GM23338 (cell line): ENCODE measurements around the gene TYSND1. TPM values are rescaled to one million over a fixed set of nuclear protein-coding genes. Genes with fewer than 3 reads are reported as not detected.

Experiments
- ATAC-seq: fragments of 200-7000 bp; cut with Tn5 transposase; 3 replicates; pipeline ENCODE4 v1.9.1; 2020
- DNase-seq: peaks from one replicate; pipeline ENCODE4 v3.0.0-alpha.2; 2015; ENCODE audit warnings: low spot score
- H2AFZ ChIP-seq: fragments of 200-600 bp; sonication (generic); 2 replicates; pipeline ENCODE4 v1.8.0; 2016; ENCODE audit warnings: antibody characterized with exemption, mild to moderate bottlenecking, moderate library complexity
- H3F3A ChIP-seq: fragments of 200-600 bp; sonication (generic); replicated peaks from 2 replicates; pipeline ENCODE4 v1.8.0; 2017; ENCODE audit warnings: antibody characterized with exemption, mixed run types, low read depth
- H3K27ac ChIP-seq: fragments of 200-600 bp; sonication (generic); 2 replicates; pipeline ENCODE4 v1.6.1; 2016; ENCODE audit warnings: low read depth
- H3K27me3 ChIP-seq: fragments of 200-600 bp; sonication (generic); 2 replicates; pipeline ENCODE4 v1.8.0; 2016; ENCODE audit warnings: mild to moderate bottlenecking, mixed run types, moderate library complexity; ENCODE audit not compliant: insufficient read depth
- H3K36me3 ChIP-seq: fragments of 200-600 bp; sonication (generic); 2 replicates; pipeline ENCODE4 v1.8.0; 2016; ENCODE audit warnings: mild to moderate bottlenecking; ENCODE audit not compliant: insufficient read depth
- H3K4me1 ChIP-seq: fragments of 200-600 bp; sonication (generic); 2 replicates; pipeline ENCODE4 v1.8.0; 2016; ENCODE audit warnings: mild to moderate bottlenecking, moderate library complexity; ENCODE audit not compliant: insufficient read depth
- H3K4me2 ChIP-seq: fragments of 200-600 bp; sonication (generic); 2 replicates; pipeline ENCODE4 v1.7.1; 2017; ENCODE audit warnings: mixed run types
- H3K4me3 ChIP-seq: fragments of 200-600 bp; sonication (generic); 2 replicates; pipeline ENCODE4 v1.6.1; 2016; ENCODE audit warnings: mixed run types
- H3K79me2 ChIP-seq: fragments of 200-600 bp; sonication (generic); replicated peaks from 2 replicates; pipeline ENCODE4 v1.8.0; 2017; ENCODE audit warnings: mild to moderate bottlenecking; ENCODE audit not compliant: insufficient read depth
- H3K9me2 ChIP-seq: fragments of 200-600 bp; sonication (generic); 2 replicates; pipeline ENCODE4 v1.8.0; 2017; ENCODE audit not compliant: insufficient read depth
- H4K20me1 ChIP-seq: fragments of 200-600 bp; sonication (generic); replicated peaks from 2 replicates; pipeline ENCODE4 v1.8.0; 2017; ENCODE audit warnings: mild to moderate bottlenecking; ENCODE audit not compliant: insufficient read depth
- H3K27ac Mint-ChIP-seq: 2 replicates; pipeline ENCODE4 v1.8.0; 2020; ENCODE audit warnings: inconsistent platforms, mild to moderate bottlenecking, moderate library complexity, mixed read lengths
- H3K27me3 Mint-ChIP-seq: 3 replicates; pipeline ENCODE4 v1.8.0; 2022; ENCODE audit warnings: low read depth, mild to moderate bottlenecking, moderate library complexity, mixed read lengths, inconsistent platforms; ENCODE audit not compliant: insufficient read depth, poor library complexity
- H3K36me3 Mint-ChIP-seq: 3 replicates; pipeline ENCODE4 v1.8.0; 2021; ENCODE audit warnings: low read depth, mild to moderate bottlenecking, inconsistent platforms, moderate library complexity, mixed read lengths
- H3K4me1 Mint-ChIP-seq: 3 replicates; pipeline ENCODE4 v1.8.0; 2020; ENCODE audit warnings: mild to moderate bottlenecking, inconsistent platforms, mixed read lengths
- H3K4me3 Mint-ChIP-seq: 3 replicates; pipeline ENCODE4 v1.8.0; 2021; ENCODE audit warnings: moderate library complexity, mild to moderate bottlenecking, inconsistent platforms, mixed read lengths
- H3K9me3 Mint-ChIP-seq: 3 replicates; pipeline ENCODE4 v1.8.0; 2020; ENCODE audit warnings: moderate library complexity, mild to moderate bottlenecking, inconsistent platforms, mixed read lengths
- CREB1 ChIP-seq: fragments of 250-450 bp; sonication (Bioruptor Pico); IDR thresholded peaks from 2 replicates; pipeline ENCODE4 v1.5.0; 2020; ENCODE audit warnings: low read depth, mild to moderate bottlenecking, moderate library complexity
- ETS1 ChIP-seq: IDR thresholded peaks from 2 replicates; pipeline ENCODE4 v1.6.1; 2016; ENCODE audit warnings: antibody characterized with exemption
- JUNB ChIP-seq: IDR thresholded peaks from one replicate; pipeline ENCODE4 v1.6.1; 2016; ENCODE audit warnings: antibody characterized with exemption; ENCODE audit not compliant: unreplicated experiment
- POLR2AphosphoS5 ChIP-seq: IDR thresholded peaks from 2 replicates; pipeline ENCODE4 v1.6.1; 2016; ENCODE audit warnings: antibody characterized with exemption, low read depth
- STAT1 ChIP-seq: IDR thresholded peaks from one replicate; pipeline ENCODE4 v1.6.1; 2016; ENCODE audit warnings: antibody characterized with exemption; ENCODE audit not compliant: unreplicated experiment
- polyA plus RNA-seq: library from polyadenylated mRNA; unstranded; fragments of >200 nt; fragmentation: Nextera tagmentation; extraction: Ambion mirVana; gene quantifications from 2 replicates; pipeline ENCODE4 v1.2.1, GENCODE V29; 2016
- total RNA-seq: library from RNA; depleted of rRNA; stranded (reverse); fragments of >200 nt; shearing (Covaris generic); gene quantifications from 2 replicates; pipeline ENCODE4 v1.2.3, GENCODE V29; 2014
- TF ChIP-seq, protein P1 (sequence below): fragments of 250-450 bp; sonication (Bioruptor Pico); IDR thresholded peaks from 2 replicates; pipeline ENCODE4 v1.5.0; 2020; ENCODE audit warnings: mild to moderate bottlenecking, moderate library complexity
- TF ChIP-seq, protein P2 (sequence below), 2 experiments: fragments of 200-600 bp in 1 of 2; sonication (generic) in 1 of 2; conservative IDR thresholded peaks; 2 replicates each; pipeline versions ENCODE4 v1.5.1 to v1.6.1; 2016 to 2017; ENCODE audit warnings: antibody characterized with exemption in 2 of 2, low read depth in 2 of 2, mild to moderate bottlenecking in 2 of 2, moderate library complexity in 1 of 2

Gene TYSND1
- total and polyA plus RNA-seq, 2 experiments from 2014 or later, result 5.2 to 19.5 TPM

DNA sequence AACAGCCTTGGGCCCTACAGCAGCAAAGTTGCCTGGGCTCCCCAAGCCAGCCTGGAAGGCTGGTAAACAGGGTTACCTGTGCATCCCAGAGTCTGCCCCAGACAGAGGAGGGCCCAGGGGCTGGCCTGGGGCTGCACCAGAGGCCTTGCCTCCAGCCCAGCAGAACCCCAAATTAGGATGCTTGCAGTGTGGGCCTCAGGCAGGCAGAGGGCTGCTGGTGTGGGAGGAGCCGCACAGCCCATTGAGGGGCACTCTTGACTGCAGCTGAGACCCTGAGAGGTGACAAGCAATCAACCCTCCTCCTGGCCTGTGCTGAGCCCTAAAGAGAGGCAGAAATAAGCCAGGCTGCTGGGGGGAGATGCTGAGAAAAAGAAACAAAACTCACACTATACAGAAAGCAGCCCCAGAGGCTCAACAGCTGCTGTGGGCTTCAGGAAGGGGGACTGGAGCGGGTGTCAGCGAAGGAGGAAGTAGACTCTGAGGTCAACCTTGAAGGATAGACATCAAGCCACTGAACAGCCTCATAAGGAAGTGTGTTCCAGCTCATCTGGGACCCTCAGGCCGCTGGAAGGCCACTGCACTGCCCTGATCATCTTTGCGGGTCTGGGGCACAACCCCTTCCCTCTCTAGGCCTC, 20.5 kb downstream of the TYSND1 start:
- Histone ChIP-seq H4K20me1 (no peaks in the 10 kb centered on the region; the same call in 1 of the 2 replicates), H3K36me3 (no peaks in the 10 kb centered on the region), H3K4me2 (no peak overlapping the region), H3K27ac (no peak overlapping the region), H3K79me2 (no peaks in the 10 kb centered on the region), H2AFZ (no peak overlapping the region), H3K4me1 (no peaks in the 10 kb centered on the region), H3K4me3 (no peak overlapping the region), H3F3A (no peaks in the 10 kb centered on the region), H3K27me3 (0 out of 2 replicates have a peak, but pooled peaks cover 2% of the 10 kb centered on the region), H3K9me2 (no peaks in the 10 kb centered on the region)
- Mint-ChIP-seq H3K4me1 (no peaks in the 10 kb centered on the region), H3K9me3 (peaks cover 3% of the 10 kb centered on the region; the same call in 1 of the 3 replicates), H3K27ac (no peak overlapping the region), H3K4me3 (no peak overlapping the region), H3K36me3 (peaks cover 3% of the 10 kb centered on the region; the same call in 1 of the 3 replicates), H3K27me3 (peaks cover 3% of the 10 kb centered on the region)
- DNase-seq (no peak), ATAC-seq (peak; percentile 82)
- TF ChIP-seq, protein P1, sequence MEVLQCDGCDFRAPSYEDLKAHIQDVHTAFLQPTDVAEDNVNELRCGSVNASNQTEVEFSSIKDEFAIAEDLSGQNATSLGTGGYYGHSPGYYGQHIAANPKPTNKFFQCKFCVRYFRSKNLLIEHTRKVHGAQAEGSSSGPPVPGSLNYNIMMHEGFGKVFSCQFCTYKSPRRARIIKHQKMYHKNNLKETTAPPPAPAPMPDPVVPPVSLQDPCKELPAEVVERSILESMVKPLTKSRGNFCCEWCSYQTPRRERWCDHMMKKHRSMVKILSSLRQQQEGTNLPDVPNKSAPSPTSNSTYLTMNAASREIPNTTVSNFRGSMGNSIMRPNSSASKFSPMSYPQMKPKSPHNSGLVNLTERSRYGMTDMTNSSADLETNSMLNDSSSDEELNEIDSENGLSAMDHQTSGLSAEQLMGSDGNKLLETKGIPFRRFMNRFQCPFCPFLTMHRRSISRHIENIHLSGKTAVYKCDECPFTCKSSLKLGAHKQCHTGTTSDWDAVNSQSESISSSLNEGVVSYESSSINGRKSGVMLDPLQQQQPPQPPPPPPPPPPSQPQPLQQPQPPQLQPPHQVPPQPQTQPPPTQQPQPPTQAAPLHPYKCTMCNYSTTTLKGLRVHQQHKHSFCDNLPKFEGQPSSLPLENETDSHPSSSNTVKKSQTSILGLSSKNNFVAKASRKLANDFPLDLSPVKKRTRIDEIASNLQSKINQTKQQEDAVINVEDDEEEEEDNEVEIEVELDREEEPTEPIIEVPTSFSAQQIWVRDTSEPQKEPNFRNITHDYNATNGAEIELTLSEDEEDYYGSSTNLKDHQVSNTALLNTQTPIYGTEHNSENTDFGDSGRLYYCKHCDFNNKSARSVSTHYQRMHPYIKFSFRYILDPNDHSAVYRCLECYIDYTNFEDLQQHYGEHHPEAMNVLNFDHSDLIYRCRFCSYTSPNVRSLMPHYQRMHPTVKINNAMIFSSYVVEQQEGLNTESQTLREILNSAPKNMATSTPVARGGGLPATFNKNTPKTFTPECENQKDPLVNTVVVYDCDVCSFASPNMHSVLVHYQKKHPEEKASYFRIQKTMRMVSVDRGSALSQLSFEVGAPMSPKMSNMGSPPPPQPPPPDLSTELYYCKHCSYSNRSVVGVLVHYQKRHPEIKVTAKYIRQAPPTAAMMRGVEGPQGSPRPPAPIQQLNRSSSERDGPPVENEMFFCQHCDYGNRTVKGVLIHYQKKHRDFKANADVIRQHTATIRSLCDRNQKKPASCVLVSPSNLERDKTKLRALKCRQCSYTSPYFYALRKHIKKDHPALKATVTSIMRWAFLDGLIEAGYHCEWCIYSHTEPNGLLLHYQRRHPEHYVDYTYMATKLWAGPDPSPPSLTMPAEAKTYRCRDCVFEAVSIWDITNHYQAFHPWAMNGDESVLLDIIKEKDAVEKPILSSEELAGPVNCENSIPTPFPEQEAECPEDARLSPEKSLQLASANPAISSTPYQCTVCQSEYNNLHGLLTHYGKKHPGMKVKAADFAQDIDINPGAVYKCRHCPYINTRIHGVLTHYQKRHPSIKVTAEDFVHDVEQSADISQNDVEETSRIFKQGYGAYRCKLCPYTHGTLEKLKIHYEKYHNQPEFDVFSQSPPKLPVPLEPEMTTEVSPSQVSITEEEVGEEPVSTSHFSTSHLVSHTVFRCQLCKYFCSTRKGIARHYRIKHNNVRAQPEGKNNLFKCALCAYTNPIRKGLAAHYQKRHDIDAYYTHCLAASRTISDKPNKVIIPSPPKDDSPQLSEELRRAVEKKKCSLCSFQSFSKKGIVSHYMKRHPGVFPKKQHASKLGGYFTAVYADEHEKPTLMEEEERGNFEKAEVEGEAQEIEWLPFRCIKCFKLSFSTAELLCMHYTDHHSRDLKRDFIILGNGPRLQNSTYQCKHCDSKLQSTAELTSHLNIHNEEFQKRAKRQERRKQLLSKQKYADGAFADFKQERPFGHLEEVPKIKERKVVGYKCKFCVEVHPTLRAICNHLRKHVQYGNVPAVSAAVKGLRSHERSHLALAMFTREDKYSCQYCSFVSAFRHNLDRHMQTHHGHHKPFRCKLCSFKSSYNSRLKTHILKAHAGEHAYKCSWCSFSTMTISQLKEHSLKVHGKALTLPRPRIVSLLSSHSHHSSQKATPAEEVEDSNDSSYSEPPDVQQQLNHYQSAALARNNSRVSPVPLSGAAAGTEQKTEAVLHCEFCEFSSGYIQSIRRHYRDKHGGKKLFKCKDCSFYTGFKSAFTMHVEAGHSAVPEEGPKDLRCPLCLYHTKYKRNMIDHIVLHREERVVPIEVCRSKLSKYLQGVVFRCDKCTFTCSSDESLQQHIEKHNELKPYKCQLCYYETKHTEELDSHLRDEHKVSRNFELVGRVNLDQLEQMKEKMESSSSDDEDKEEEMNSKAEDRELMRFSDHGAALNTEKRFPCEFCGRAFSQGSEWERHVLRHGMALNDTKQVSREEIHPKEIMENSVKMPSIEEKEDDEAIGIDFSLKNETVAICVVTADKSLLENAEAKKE (CRISPR knock-in tag), result no peak
- no peak for TF ChIP-seq JUNB
- no peak for TF ChIP-seq POLR2AphosphoS5
- no peak for TF ChIP-seq STAT1
- no peak for TF ChIP-seq CREB1
- TF ChIP-seq, protein P2, sequence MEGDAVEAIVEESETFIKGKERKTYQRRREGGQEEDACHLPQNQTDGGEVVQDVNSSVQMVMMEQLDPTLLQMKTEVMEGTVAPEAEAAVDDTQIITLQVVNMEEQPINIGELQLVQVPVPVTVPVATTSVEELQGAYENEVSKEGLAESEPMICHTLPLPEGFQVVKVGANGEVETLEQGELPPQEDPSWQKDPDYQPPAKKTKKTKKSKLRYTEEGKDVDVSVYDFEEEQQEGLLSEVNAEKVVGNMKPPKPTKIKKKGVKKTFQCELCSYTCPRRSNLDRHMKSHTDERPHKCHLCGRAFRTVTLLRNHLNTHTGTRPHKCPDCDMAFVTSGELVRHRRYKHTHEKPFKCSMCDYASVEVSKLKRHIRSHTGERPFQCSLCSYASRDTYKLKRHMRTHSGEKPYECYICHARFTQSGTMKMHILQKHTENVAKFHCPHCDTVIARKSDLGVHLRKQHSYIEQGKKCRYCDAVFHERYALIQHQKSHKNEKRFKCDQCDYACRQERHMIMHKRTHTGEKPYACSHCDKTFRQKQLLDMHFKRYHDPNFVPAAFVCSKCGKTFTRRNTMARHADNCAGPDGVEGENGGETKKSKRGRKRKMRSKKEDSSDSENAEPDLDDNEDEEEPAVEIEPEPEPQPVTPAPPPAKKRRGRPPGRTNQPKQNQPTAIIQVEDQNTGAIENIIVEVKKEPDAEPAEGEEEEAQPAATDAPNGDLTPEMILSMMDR (conservative IDR thresholded peaks at IDR 0.05; ENCODE audit: low read depth in 2 of 2), result no peak
- TF ChIP-seq ETS1, result no peak
